Measurements from ENCODE around the gene NHS.

- TF ChIP-seq, protein P1, sequence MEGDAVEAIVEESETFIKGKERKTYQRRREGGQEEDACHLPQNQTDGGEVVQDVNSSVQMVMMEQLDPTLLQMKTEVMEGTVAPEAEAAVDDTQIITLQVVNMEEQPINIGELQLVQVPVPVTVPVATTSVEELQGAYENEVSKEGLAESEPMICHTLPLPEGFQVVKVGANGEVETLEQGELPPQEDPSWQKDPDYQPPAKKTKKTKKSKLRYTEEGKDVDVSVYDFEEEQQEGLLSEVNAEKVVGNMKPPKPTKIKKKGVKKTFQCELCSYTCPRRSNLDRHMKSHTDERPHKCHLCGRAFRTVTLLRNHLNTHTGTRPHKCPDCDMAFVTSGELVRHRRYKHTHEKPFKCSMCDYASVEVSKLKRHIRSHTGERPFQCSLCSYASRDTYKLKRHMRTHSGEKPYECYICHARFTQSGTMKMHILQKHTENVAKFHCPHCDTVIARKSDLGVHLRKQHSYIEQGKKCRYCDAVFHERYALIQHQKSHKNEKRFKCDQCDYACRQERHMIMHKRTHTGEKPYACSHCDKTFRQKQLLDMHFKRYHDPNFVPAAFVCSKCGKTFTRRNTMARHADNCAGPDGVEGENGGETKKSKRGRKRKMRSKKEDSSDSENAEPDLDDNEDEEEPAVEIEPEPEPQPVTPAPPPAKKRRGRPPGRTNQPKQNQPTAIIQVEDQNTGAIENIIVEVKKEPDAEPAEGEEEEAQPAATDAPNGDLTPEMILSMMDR (IDR thresholded peaks at IDR 0.05 in 8 of 11, conservative IDR thresholded peaks at IDR 0.05 in 3 of 11), result no peak
- TF ChIP-seq POLR2A (IDR thresholded peaks at IDR 0.05) (no peak), POLR2AphosphoS5 (IDR thresholded peaks at IDR 0.05) (no peak)
These were observed 192.8 kb downstream of the NHS start for GRCh38 chrX:17567821-17568220.
